CD4-positive, alpha-beta T cell (primary cell): ENCODE results near the gene REPS2. TPM values are rescaled to one million over a fixed set of nuclear protein-coding genes. Genes with fewer than 3 reads are reported as not detected.

Source experiments
- ATAC-seq: fragments of 200-7000 bp; cut with Tn5 transposase; one replicate; pipeline ENCODE4 v1.10.0; 2022; ENCODE audit warnings: mild to moderate bottlenecking; ENCODE audit not compliant: poor library complexity
- CTCF ChIA-PET: fragments of 350-600 bp; sonication (Branson Sonifier 250); formaldehyde crosslinking; loops from one replicate; lab custom pipeline; 2021; ENCODE audit warnings: antibody characterized with exemption, inconsistent platforms; lab: Charles Lee
- POLR2A ChIA-PET: fragments of 350-600 bp; sonication (Branson Sonifier 250); formaldehyde crosslinking; loops from one replicate; lab custom pipeline; 2021; ENCODE audit warnings: antibody characterized with exemption, inconsistent platforms; lab: Charles Lee
- DNase-seq, 14 experiments: peaks; one replicate each; pipeline ENCODE4 v3.0.0-alpha.2; 2013 to 2020; ENCODE audit warnings: mixed read lengths in 2 of 14
- H3K27ac ChIP-seq, 2 donors: one replicate each; pipeline versions ENCODE4 v1.5.1 to v1.7.0; 2013; ENCODE audit warnings: low read length in 2 of 2, low read depth in 1 of 2, mild to moderate bottlenecking in 1 of 2
- H3K27me3 ChIP-seq, 2 experiments: 1 replicate in 1 of 2; 2 replicates in 1 of 2; pipeline versions ENCODE4 v1.6.1 to v1.7.0; 2013; ENCODE audit warnings: low read length in 2 of 2, control low read depth in 1 of 2, mild to moderate bottlenecking in 1 of 2, moderate library complexity in 1 of 2; ENCODE audit not compliant: insufficient read depth in 2 of 2, control insufficient read depth in 1 of 2
- H3K36me3 ChIP-seq: one replicate; pipeline ENCODE4 v1.6.1; 2013; ENCODE audit warnings: low read length, control low read depth; ENCODE audit not compliant: insufficient read depth
- H3K4me1 ChIP-seq: one replicate; pipeline ENCODE4 v1.6.1; 2013; ENCODE audit warnings: low read length, control low read depth; ENCODE audit not compliant: insufficient read depth
- H3K4me3 ChIP-seq: one replicate; pipeline ENCODE4 v1.5.1; 2013; ENCODE audit warnings: mild to moderate bottlenecking, low read length, moderate library complexity
- H3K9me3 ChIP-seq, 2 experiments: 1 replicate in 1 of 2; 2 replicates in 1 of 2; pipeline versions ENCODE4 v1.6.1 to v1.7.0; 2013; ENCODE audit warnings: low read length in 2 of 2, mild to moderate bottlenecking in 2 of 2, control low read depth in 1 of 2, moderate library complexity in 1 of 2; ENCODE audit not compliant: control insufficient read depth in 1 of 2, insufficient read depth in 1 of 2
- H3K27ac Mint-ChIP-seq: one replicate; pipeline ENCODE4 v1.8.0; 2020; ENCODE audit warnings: mixed read lengths
- H3K27me3 Mint-ChIP-seq: one replicate; pipeline ENCODE4 v1.8.0; 2021; ENCODE audit warnings: mixed read lengths
- H3K36me3 Mint-ChIP-seq: one replicate; pipeline ENCODE4 v1.8.0; 2021; ENCODE audit warnings: low read depth, mixed read lengths
- H3K4me1 Mint-ChIP-seq: one replicate; pipeline ENCODE4 v1.8.0; 2021; ENCODE audit warnings: low read depth, mixed read lengths
- H3K4me3 Mint-ChIP-seq: one replicate; pipeline ENCODE4 v1.8.0; 2020; ENCODE audit warnings: mild to moderate bottlenecking, mixed read lengths
- H3K9me3 Mint-ChIP-seq: one replicate; pipeline ENCODE4 v1.8.0; 2020; ENCODE audit warnings: mixed read lengths
- CTCF ChIP-seq: fragments of 200-600 bp; IDR thresholded peaks from one replicate; pipeline ENCODE4 v1.8.0; 2022; ENCODE audit warnings: antibody characterized with exemption, mild to moderate bottlenecking
- intact Hi-C, 2 experiments: fragments of 100-400 bp; cut with DNase I in 1 of 2; cut with micrococcal nuclease in 1 of 2; formaldehyde crosslinking; loops; one replicate each; pipeline versions ENCODE4 v1.15.1 to v1.9.0; 2023 to 2025; cut with DNase I, micrococcal nuclease
- total RNA-seq, 174 experiments: library from RNA in 2 of 174; stranded (reverse) in 2 of 174; gene quantifications; one replicate each; pipeline ENCODE4 v1.2.3 and lab custom pipeline; 2021 to 2026

Gene REPS2
- total RNA-seq, 2 experiments from 2014 or later, result 0.53 to 0.60 TPM

DNA sequence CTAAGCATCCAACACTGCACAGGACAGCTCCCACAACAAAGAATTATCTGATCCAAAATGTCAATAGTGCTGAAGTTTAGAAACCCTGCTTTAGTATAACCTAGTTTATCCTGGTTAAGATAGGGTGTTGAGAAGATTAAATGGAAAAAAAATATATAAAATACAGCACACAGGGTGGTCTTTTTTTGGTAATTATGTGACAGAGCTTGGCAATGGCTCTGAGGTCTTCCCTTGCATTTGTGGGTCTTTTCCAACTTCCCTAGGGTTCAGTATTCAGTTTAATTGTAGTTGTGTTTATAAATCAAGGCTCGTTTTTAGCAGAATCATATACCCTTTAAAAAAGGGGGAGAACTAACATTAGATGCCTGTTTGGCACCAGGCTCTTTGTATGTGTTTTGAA lies 36.6 kb downstream of the REPS2 start:
- H3K4me1 Mint-ChIP-seq, result no peaks in the 10 kb centered on the region
- no peak for TF ChIP-seq CTCF

DNA sequence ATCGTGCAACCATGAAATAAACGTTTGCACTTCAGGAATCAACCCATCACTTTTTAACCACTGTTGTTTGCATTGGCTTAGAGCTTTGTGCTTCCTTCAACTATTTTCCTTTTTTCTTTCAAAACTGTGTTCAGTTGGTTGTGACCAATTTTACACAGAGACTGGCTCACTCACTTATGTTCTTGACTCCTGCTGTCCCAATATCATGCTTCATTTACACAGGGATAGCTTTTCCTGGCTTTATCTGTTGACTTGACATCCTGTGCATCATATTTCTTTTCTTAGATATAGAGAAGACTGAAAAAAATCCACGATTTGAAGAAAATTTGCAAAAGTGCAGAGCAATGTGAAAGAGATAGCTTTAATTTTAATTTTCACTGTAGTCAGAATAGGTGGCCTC lies 38.8 kb downstream of the REPS2 start:
- ATAC-seq, result no peak
- Mint-ChIP-seq H3K36me3 (no peaks in the 10 kb centered on the region), H3K9me3 (no peaks in the 10 kb centered on the region), H3K27ac (no peak overlapping the region), H3K4me1 (no peaks in the 10 kb centered on the region), H3K4me3 (no peak overlapping the region), H3K27me3 (no peaks in the 10 kb centered on the region)
- no peak for TF ChIP-seq CTCF
- no peak overlapping the region for H3K27ac ChIP-seq
- no peak overlapping the region for H3K4me3 ChIP-seq
- H3K36me3 ChIP-seq, result no peaks in the 10 kb centered on the region
- intact Hi-C loops, result no loop called here
- no peaks in the 10 kb centered on the region for H3K4me1 ChIP-seq
- no peaks in the 10 kb centered on the region for H3K9me3 ChIP-seq
- H3K27me3 ChIP-seq, result no peaks in the 10 kb centered on the region
- ChIA-PET CTCF (interaction anchor here (1.3 kb wide), 1 partner anchor 61 kb away, joined by 3 read pairs; no protein-coding TSS in a partner anchor), POLR2A (no interaction called here)
- no peak for DNase-seq

More for the DNA sequence above, 36.6 kb downstream of the REPS2 start:
- no peak for DNase-seq
- no peaks in the 10 kb centered on the region for H3K4me1 ChIP-seq
- intact Hi-C loops, result no loop called here
- no peaks in the 10 kb centered on the region for H3K9me3 Mint-ChIP-seq
- no peak for ATAC-seq
- no peaks in the 10 kb centered on the region for H3K9me3 ChIP-seq
- no peak overlapping the region for H3K4me3 Mint-ChIP-seq
- H3K27me3 Mint-ChIP-seq, result no peaks in the 10 kb centered on the region
- no peaks in the 10 kb centered on the region for H3K27me3 ChIP-seq
- no peak overlapping the region for H3K27ac ChIP-seq
- H3K27ac Mint-ChIP-seq, result no peak overlapping the region
- H3K4me3 ChIP-seq, result no peak overlapping the region
- no peaks in the 10 kb centered on the region for H3K36me3 Mint-ChIP-seq
- H3K36me3 ChIP-seq, result no peaks in the 10 kb centered on the region
- CTCF ChIA-PET, result no interaction called here
- POLR2A ChIA-PET, result no interaction called here

DNA sequence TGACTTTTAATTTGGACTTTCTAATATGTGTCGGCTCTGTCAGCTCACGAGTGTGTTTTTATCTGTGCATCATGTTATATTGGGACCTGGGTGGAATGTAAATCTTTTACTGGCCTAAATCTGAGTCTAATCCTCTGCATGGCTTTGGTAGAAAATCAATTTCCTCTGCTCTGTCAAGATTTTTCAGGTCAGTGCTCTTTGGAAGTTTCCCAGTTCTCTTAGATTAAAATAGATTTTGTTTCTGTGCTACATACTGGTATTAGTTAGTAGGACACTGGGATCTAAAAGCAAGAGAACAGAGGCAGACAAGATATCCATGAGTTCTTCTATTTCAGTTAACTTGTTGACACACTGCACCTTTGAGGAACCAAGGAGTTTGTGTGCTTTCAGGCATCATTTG lies 39.7 kb downstream of the REPS2 start:
- no peak for DNase-seq
- H3K4me1 Mint-ChIP-seq, result no peaks in the 10 kb centered on the region
- H3K4me3 ChIP-seq, result no peak overlapping the region
- intact Hi-C loops, result no loop called here
- H3K9me3 ChIP-seq, result no peaks in the 10 kb centered on the region
- H3K4me3 Mint-ChIP-seq, result no peak overlapping the region
- ChIA-PET CTCF (no interaction called here), POLR2A (no interaction called here)
- no peaks in the 10 kb centered on the region for H3K36me3 Mint-ChIP-seq
- no peaks in the 10 kb centered on the region for H3K27me3 Mint-ChIP-seq
- TF ChIP-seq CTCF, result no peak
- H3K27ac ChIP-seq, result no peak overlapping the region
- no peaks in the 10 kb centered on the region for H3K27me3 ChIP-seq
- H3K9me3 Mint-ChIP-seq, result no peaks in the 10 kb centered on the region
- no peak for ATAC-seq
- H3K27ac Mint-ChIP-seq, result no peak overlapping the region
- H3K4me1 ChIP-seq, result no peaks in the 10 kb centered on the region
- H3K36me3 ChIP-seq, result no peaks in the 10 kb centered on the region
